Mesenchymal stem cell (in vitro differentiated cells and primary cell): Measurements from ENCODE around the gene STX16.

Source experiments
- DNase-seq: peaks from one replicate; pipeline ENCODE4 v3.0.0-alpha.2; 2013
- H2AFZ ChIP-seq: one replicate; pipeline ENCODE4 v1.6.1; 2013; ENCODE audit warnings: low read depth, mild to moderate bottlenecking, control low read depth, inconsistent platforms, low read length, moderate library complexity
- H2AK5ac ChIP-seq: 2 replicates; pipeline ENCODE4 v1.6.1; 2013; ENCODE audit warnings: low read length, moderate library complexity, mild to moderate bottlenecking, inconsistent platforms; ENCODE audit not compliant: severe bottlenecking
- H2BK120ac ChIP-seq: one replicate; pipeline ENCODE4 v1.6.1; 2013; ENCODE audit warnings: low read depth, mild to moderate bottlenecking, inconsistent platforms, low read length, moderate library complexity
- H2BK12ac ChIP-seq, 2 experiments: one replicate each; pipeline ENCODE4 v1.6.1; 2013; ENCODE audit warnings: inconsistent platforms in 2 of 2, low read length in 2 of 2, mild to moderate bottlenecking in 2 of 2, moderate library complexity in 2 of 2, control low read depth in 1 of 2
- H2BK15ac ChIP-seq: one replicate; pipeline ENCODE4 v1.6.1; 2013; ENCODE audit warnings: mild to moderate bottlenecking, low read depth, inconsistent platforms; ENCODE audit not compliant: poor library complexity, severe bottlenecking
- H2BK5ac ChIP-seq: 2 replicates; pipeline ENCODE4 v1.6.1; 2013; ENCODE audit warnings: low read depth, mild to moderate bottlenecking, low read length, control low read depth, inconsistent platforms; ENCODE audit not compliant: poor library complexity, severe bottlenecking
- H3K14ac ChIP-seq, 2 experiments: one replicate each; pipeline ENCODE4 v1.6.1; 2013; ENCODE audit warnings: inconsistent platforms in 2 of 2, low read length in 2 of 2, control low read depth in 1 of 2, mild to moderate bottlenecking in 1 of 2, moderate library complexity in 1 of 2
- H3K18ac ChIP-seq, 2 experiments: one replicate each; pipeline ENCODE4 v1.6.1; 2013; ENCODE audit warnings: inconsistent platforms in 2 of 2, low read length in 2 of 2, control low read depth in 1 of 2, low read depth in 1 of 2, mild to moderate bottlenecking in 1 of 2
- H3K23ac ChIP-seq, 2 experiments: one replicate each; pipeline ENCODE4 v1.6.1; 2013; ENCODE audit warnings: inconsistent platforms in 2 of 2, low read length in 2 of 2, mild to moderate bottlenecking in 2 of 2, moderate library complexity in 2 of 2, control low read depth in 1 of 2
- H3K27ac ChIP-seq: 2 replicates; pipeline ENCODE4 v1.5.1; 2013; ENCODE audit warnings: mild to moderate bottlenecking, moderate library complexity, low read length, control low read depth, inconsistent platforms; ENCODE audit not compliant: poor library complexity, severe bottlenecking
- H3K27me3 ChIP-seq, 2 experiments: 2 replicates each; pipeline versions ENCODE4 v1.6.1 to v1.7.0; 2013; ENCODE audit warnings: low read length in 2 of 2, mild to moderate bottlenecking in 2 of 2, moderate library complexity in 2 of 2, control low read depth in 1 of 2, inconsistent platforms in 1 of 2; ENCODE audit not compliant: control insufficient read depth in 1 of 2, insufficient read depth in 1 of 2
- H3K36me3 ChIP-seq, 2 experiments: 2 replicates each; pipeline versions ENCODE4 v1.6.1 to v1.7.0; 2013; ENCODE audit warnings: low read length in 2 of 2, control low read depth in 1 of 2, inconsistent platforms in 1 of 2, low read depth in 1 of 2, mild to moderate bottlenecking in 1 of 2; ENCODE audit not compliant: insufficient read depth in 2 of 2, control insufficient read depth in 1 of 2
- H3K4ac ChIP-seq, 2 experiments: one replicate each; pipeline ENCODE4 v1.6.1; 2013; ENCODE audit warnings: inconsistent platforms in 2 of 2, low read length in 2 of 2, mild to moderate bottlenecking in 2 of 2, moderate library complexity in 2 of 2, control low read depth in 1 of 2, low read depth in 1 of 2
- H3K4me1 ChIP-seq: 2 replicates; pipeline ENCODE4 v1.6.1; 2013; ENCODE audit warnings: low read depth, low read length, control low read depth; ENCODE audit not compliant: control insufficient read depth, insufficient read depth
- H3K4me2 ChIP-seq: 2 replicates; pipeline ENCODE4 v1.6.1; 2013; ENCODE audit warnings: low read length, mild to moderate bottlenecking, inconsistent platforms; ENCODE audit not compliant: poor library complexity, severe bottlenecking
- H3K4me3 ChIP-seq, 2 experiments: 2 replicates each; pipeline versions ENCODE4 v1.5.1 to v1.7.0; 2013; ENCODE audit warnings: low read length in 2 of 2, mild to moderate bottlenecking in 2 of 2, control low read depth in 1 of 2, low read depth in 1 of 2; ENCODE audit not compliant: insufficient read depth in 1 of 2
- H3K79me1 ChIP-seq: replicated peaks from 2 replicates; pipeline ENCODE4 v1.6.1; 2013; ENCODE audit warnings: mild to moderate bottlenecking, control low read depth, low read length, inconsistent platforms; ENCODE audit not compliant: poor library complexity, severe bottlenecking
- H3K9ac ChIP-seq: 2 replicates; pipeline ENCODE4 v1.7.0; 2013; ENCODE audit warnings: mild to moderate bottlenecking, low read length, moderate library complexity
- H3K9me3 ChIP-seq: 2 replicates; pipeline ENCODE4 v1.7.0; 2013; ENCODE audit warnings: mild to moderate bottlenecking, low read length; ENCODE audit not compliant: control insufficient read depth
- H4K8ac ChIP-seq: one replicate; pipeline ENCODE4 v1.6.1; 2013; ENCODE audit warnings: inconsistent platforms, mild to moderate bottlenecking, low read length, moderate library complexity
- H4K91ac ChIP-seq: one replicate; pipeline ENCODE4 v1.6.1; 2013; ENCODE audit warnings: mild to moderate bottlenecking, low read length, inconsistent platforms
- WGBS: methylation state at CpG from one replicate; pipeline ENCODE4 v1.1.7; 2013; ENCODE audit warnings: mixed read lengths; 5-methylcytosine and 5-hydroxymethylcytosine counted together

The STX16 gene

DNA sequence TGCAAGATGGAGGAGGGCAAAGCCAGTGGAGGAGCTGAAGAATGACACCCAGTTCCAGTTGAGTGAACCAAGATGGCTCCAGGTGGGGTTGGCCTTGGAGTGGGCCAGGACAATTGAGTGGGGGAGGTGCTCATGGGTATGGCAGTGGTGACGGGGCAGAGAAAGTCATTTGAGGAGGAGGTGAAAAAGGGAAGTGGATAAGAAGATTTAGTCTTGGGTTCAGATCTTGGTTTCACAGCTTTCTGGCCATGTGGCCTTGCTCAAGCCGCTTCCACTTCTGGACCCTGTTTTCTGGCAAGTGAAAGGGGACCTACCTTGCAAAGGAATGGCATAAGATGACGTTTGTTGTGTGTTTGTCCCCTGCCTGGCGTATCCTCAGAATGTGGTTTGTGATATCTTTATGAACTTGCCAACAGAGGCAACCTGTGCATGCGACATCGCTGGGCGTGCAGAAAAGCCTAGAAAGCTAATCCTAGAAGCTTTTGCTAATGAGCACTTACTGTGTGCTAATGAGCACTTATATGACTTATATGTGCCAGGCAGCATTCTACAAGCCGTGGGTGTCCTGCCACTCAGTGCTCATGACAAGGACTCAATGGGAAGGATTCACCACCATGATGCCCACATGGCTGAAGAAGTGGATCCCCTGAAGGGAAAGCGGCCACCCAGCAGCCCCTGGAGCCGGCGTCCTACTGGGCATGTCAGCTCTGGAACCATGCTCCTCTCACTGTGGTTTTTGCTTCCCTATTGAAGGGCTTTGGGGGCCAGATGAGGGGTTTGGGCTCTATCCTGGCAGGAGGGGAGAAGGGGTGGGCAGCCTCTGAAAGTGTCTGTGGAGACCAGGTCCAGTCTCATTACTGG lies 23.6 kb upstream of the STX16 start:
- Histone ChIP-seq H4K91ac (no peak overlapping the region), H3K4ac (no peak overlapping the region), H3K9me3 (no peaks in the 10 kb centered on the region), H3K79me1 (no peaks in the 10 kb centered on the region), H3K27me3 (no peaks in the 10 kb centered on the region), H3K23ac (no peak overlapping the region), H3K27ac (no peak overlapping the region), H3K4me1 (peaks cover 35% of the 10 kb centered on the region), H2BK12ac (no peak overlapping the region), H2AK5ac (peak overlapping the region; percentile 49), H2BK5ac (no peak overlapping the region), H3K9ac (no peak overlapping the region), H3K4me2 (no peak overlapping the region), H2AFZ (no peak overlapping the region), H2BK15ac (no peak overlapping the region), H3K36me3 (no peaks in the 10 kb centered on the region), H2BK120ac (peak overlapping the region; percentile 35), H3K18ac (no peak overlapping the region), H3K14ac (no peak overlapping the region), H3K4me3 (no peak overlapping the region), H4K8ac (no peak overlapping the region)
- WGBS = 94% methylated on average over 11 of the region's 11 CpGs
- no peak for DNase-seq

DNA sequence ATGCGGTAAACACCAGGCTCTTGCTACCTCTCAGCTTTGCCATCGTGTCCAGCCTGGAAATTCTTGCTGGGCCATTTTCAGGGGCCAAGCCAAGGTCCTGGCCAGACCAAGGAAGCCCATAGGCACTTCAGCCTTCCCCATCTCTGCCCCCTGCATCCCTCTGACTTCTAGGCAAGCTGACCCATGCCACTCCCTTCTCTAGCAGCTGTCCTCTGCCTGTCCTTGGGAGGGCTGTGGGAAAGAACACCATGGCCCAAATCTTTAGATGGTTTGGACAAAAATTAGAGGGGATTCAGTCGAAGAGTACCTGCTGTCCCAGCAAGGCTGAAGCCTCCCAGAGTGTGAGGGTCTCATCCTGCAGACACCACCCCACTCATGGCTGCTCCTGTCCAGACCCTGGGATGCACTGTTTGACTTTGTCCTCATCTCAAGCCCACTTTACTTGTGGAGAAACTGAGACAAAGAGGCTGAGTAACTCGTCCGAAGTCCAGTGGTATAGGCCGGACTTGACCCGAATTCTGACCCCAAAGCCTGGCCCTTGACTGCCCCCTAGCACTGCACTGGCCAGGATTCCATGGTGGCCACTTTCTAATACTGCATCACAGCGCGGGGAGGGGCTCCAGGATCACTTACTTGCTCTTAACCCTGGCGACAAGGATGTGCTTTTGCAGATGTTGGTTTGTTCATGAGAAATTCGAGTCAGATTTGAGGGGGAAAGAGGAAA lies 22.4 kb upstream of the STX16 start:
- H3K23ac ChIP-seq = no peak overlapping the region
- H3K4ac ChIP-seq = no peak overlapping the region
- no peak overlapping the region for H3K27ac ChIP-seq
- H3K36me3 ChIP-seq = no peaks in the 10 kb centered on the region
- H4K8ac ChIP-seq = no peak overlapping the region
- H3K9ac ChIP-seq = no peak overlapping the region
- H2BK5ac ChIP-seq = no peak overlapping the region
- no peak overlapping the region for H3K4me3 ChIP-seq
- DNase-seq = no peak
- peak overlapping the region; percentile 47 for H2AK5ac ChIP-seq
- no peak overlapping the region for H2BK12ac ChIP-seq
- no peak overlapping the region for H2AFZ ChIP-seq
- H2BK15ac ChIP-seq = no peak overlapping the region
- H3K18ac ChIP-seq = no peak overlapping the region
- H2BK120ac ChIP-seq = no peak overlapping the region
- no peak overlapping the region for H3K4me2 ChIP-seq
- H3K14ac ChIP-seq = no peak overlapping the region
- H3K27me3 ChIP-seq = no peaks in the 10 kb centered on the region
- no peaks in the 10 kb centered on the region for H3K9me3 ChIP-seq
- peaks cover 26% of the 10 kb centered on the region for H3K4me1 ChIP-seq
- no peak overlapping the region for H4K91ac ChIP-seq
- 82% methylated on average over 7 of the region's 11 CpGs for whole genome bisulfite sequencing
- H3K79me1 ChIP-seq = no peaks in the 10 kb centered on the region

DNA sequence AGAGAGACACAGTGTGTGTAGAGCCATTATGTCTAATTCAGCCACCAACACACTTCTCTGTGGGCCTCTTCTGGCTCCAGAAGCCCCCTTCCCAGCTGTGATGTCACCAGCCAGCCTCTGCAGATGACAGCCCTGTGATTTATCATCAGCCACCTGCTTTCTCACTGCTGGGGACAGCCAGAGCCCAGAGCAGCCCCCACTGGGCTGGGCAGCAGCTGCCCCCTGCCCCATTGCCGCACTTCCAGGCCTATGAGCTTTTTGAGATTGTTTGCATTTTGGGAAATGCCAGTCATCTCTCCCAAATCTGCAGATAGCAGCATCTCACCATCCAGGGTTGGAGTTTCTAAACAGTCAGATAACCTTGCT lies 21.9 kb upstream of the STX16 start:
- no peak overlapping the region for H2AK5ac ChIP-seq
- no peak overlapping the region for H3K4me2 ChIP-seq
- no peaks in the 10 kb centered on the region for H3K9me3 ChIP-seq
- no peak overlapping the region for H3K23ac ChIP-seq
- H2BK120ac ChIP-seq = no peak overlapping the region
- no peak overlapping the region for H2BK15ac ChIP-seq
- H3K27me3 ChIP-seq = no peaks in the 10 kb centered on the region
- no peak overlapping the region for H3K4ac ChIP-seq
- no peak overlapping the region for H4K8ac ChIP-seq
- H4K91ac ChIP-seq = no peak overlapping the region
- DNase-seq = no peak
- 94% methylated on average over 1 of the region's 1 CpG for WGBS
- no peak overlapping the region for H3K27ac ChIP-seq
- H3K4me1 ChIP-seq = peaks cover 23% of the 10 kb centered on the region
- no peak overlapping the region for H3K9ac ChIP-seq
- no peaks in the 10 kb centered on the region for H3K79me1 ChIP-seq
- no peak overlapping the region for H3K4me3 ChIP-seq
- H3K18ac ChIP-seq = no peak overlapping the region
- H3K36me3 ChIP-seq = no peaks in the 10 kb centered on the region
- no peak overlapping the region for H2BK5ac ChIP-seq
- H2AFZ ChIP-seq = no peak overlapping the region
- H3K14ac ChIP-seq = no peak overlapping the region
- no peak overlapping the region for H2BK12ac ChIP-seq

GRCh38 chr20:58630063-58630462 lies 21.0 kb upstream of the STX16 start:
- Histone ChIP-seq H4K8ac (no peak overlapping the region), H2BK5ac (no peak overlapping the region), H2AFZ (no peak overlapping the region), H3K36me3 (no peaks in the 10 kb centered on the region), H3K79me1 (no peaks in the 10 kb centered on the region), H3K9ac (no peak overlapping the region), H2BK15ac (no peak overlapping the region), H3K27me3 (no peaks in the 10 kb centered on the region), H3K4me2 (no peak overlapping the region), H3K18ac (no peak overlapping the region), H3K4me3 (no peak overlapping the region), H3K14ac (peak overlapping the region in 1 of 2 experiments; percentile 76), H3K23ac (no peak overlapping the region), H3K4me1 (peaks cover 17% of the 10 kb centered on the region), H2BK12ac (peak overlapping the region in 1 of 2 experiments; percentile 32), H2AK5ac (peak overlapping the region; percentile 24), H4K91ac (no peak overlapping the region), H2BK120ac (no peak overlapping the region), H3K9me3 (no peaks in the 10 kb centered on the region), H3K27ac (no peak overlapping the region), H3K4ac (no peak overlapping the region)
- DNase-seq = peak; percentile 27
- WGBS = 22% methylated on average over 4 of the region's 4 CpGs
